EH (cell line): ENCODE data around the gene MADD.
A peak's percentile ranks its signal among the peaks of the same experiment; 100 is the strongest.

Experiments used
- DNase-seq: peaks from one replicate; pipeline ENCODE4 v3.0.0-alpha.2; 2015; ENCODE audit warnings: low read depth

MADD gene

DNA sequence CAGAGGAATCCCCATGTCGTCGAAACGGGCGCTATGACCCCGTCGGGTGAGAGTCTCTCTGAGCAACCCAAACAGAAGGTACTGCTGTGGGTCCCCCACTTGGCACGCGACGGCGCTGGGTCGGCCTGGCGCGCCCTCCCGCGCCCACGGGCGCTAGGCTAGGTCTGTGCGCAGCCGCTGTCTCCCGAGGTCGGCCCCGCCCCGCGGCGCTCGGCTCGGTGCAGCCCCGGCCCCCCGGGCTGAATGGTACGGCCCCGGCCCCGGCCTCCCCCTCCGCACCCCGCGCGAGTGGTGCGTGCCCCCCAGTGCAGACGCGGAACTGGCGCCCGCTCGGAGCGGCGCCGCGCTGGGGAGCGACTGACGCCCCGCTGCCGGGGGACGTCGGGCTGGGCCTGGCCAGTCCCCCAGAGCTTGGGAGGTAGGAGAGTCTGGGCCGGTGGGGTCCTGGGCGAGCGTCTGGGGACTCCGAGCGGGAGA, at the start of gene MADD:
TSS of gene MADD (plus strand) at position 305 of the 477 bp plus-strand sequence.
- DNase-seq: peak; percentile 83

GRCh38 chr11:47220401-47220821, 49.5 kb upstream of the MADD start:
- DNase-seq: peak; percentile 80

- DNase-seq: peak; percentile 20
These were observed 47.2 kb upstream of the MADD start for GRCh38 chr11:47222696-47223095.

DNA sequence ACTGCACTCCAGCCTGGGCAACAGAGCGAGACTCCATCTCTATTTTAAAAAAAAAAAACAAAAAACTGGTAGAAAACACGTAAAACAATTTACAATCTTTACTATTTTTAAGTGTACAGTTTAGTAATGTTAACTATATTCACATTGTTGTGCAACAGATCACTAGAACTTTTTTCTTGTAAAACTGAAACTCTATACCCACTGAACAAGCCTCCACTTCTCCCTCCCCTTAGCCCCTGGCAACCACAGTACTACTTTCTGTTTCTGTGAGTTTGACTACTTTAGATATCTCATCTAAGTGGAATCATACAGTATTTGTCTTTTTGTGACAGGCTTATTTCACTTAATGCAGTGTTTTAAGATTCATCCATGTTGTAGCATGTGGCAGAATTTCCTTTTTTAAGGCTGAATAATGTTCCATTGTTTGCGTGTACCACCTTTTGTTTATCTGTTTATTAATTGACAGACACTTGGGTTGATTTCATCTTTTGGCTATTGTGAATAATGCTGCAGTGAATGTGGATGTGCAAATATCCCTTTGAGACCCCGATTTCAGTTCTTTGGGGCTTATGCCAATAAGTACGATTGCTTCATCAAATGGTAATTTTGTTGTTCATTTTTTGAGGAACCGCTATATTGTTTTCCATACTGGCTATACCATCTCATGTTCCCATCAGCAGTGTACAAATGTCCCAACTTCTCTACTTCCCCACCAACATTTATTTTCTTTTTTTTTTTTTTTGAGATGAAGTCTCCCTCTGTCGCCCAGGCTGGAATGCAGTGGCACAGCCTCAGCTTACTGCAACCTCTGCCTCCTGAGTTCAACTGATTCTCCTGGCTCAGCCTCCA, 44.2 kb upstream of the MADD start:
- DNase-seq: peak; percentile 44

DNA sequence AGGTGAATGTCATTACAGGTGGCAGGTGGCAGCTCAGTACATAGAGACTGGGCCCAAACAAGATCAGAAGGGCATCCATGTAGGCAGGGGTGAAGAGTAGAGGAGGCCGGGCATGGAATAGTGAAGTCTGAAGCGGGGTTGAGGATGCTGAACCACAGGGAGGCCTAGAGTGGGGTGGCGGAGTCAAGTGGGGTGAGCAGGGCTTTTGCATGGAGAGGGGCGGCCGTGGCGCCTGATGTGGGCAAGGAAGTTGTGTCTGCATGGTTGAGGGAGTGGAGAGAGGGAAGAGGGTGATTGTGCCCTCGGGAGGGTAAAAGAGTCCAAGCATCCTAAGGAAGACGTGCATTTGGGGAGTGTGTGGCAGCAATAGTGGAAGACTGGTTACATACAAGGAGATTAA, 40.8 kb upstream of the MADD start:
- DNase-seq: no peak

GRCh38 chr11:47233051-47233450, 36.9 kb upstream of the MADD start:
- no peak for DNase-seq

GRCh38 chr11:47233989-47234668, 35.8 kb upstream of the MADD start:
- peak; percentile 90 for DNase-seq

GRCh38 chr11:47234669-47235100, 35.2 kb upstream of the MADD start:
- no peak for DNase-seq

DNA sequence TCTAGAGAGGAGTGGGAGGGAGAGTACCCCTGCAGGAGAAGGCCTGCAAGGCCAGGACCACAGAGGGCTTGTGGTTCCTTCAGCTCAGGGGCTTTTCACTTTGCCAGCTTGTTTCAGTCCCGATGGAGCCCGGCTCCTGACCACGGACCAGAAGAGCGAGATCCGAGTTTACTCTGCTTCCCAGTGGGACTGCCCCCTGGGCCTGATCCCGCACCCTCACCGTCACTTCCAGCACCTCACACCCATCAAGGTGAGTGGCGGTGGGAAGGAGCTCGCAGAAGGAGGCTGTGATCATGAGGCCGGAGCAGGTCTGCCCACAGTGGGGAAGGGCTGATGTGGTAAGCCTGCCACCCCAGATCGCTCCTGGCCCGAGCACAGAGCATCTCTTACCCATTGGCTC, 34.8 kb upstream of the MADD start:
- no peak for DNase-seq

- DNase-seq: peak; percentile 50
These were observed 33.5 kb upstream of the MADD start for GRCh38 chr11:47236482-47236881.

- no peak for DNase-seq
These were observed 30.1 kb upstream of the MADD start for GRCh38 chr11:47239852-47240251.

DNA sequence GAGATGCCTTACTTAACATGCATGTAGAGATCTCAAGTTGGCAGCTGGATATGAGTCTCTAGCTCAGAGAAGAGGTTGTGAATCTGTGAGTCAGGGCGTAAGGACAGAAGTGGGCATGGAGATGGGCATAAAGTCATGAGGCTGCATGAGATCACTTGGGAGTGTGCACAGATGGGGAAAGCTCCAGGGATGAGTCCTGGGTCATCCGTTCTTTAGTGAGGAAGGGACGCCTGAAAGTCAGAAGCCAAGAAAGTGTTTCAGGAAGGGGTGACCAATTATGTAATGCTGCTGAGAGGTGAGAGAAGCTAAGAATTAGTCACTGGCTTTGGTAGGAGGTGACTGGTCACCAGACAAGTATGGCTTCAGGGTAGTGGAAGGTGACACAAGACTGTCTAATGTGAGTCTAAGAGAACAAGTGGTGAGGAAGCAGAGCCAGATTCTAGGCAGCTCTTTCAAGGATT, 28.1 kb upstream of the MADD start:
- DNase-seq: peak; percentile 45

DNA sequence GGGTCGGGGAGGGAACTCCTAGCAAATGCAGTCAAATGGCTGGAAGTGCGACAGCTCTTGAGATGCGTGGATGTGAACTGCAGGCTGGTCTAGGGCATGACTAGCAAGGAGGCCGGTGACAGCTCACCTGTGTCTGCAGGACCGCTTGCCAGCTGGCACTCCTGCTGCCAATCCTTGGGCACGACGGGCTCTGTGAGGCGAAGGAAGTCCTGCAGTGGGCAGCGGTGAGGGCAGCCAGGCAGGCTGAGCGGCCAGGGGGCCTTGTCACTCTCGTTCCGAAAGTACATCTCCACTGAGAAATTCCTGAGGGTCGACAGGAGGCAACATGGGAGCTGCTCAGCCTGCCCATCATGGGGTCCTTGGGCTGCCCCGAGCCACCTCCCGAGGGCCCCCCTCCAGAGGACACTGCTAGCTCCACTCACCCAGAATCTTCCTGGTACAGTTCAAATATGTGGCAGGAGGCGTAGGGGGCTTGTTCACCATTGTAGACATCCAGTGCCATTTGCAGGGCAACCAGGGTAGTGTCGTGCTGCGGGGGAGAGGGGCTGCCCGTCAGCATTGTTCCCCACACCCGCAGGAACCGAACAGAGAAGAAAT, 27.2 kb upstream of the MADD start:
- DNase-seq: no peak

- no peak for DNase-seq
These were observed 26.5 kb upstream of the MADD start for GRCh38 chr11:47243454-47243853.

DNA sequence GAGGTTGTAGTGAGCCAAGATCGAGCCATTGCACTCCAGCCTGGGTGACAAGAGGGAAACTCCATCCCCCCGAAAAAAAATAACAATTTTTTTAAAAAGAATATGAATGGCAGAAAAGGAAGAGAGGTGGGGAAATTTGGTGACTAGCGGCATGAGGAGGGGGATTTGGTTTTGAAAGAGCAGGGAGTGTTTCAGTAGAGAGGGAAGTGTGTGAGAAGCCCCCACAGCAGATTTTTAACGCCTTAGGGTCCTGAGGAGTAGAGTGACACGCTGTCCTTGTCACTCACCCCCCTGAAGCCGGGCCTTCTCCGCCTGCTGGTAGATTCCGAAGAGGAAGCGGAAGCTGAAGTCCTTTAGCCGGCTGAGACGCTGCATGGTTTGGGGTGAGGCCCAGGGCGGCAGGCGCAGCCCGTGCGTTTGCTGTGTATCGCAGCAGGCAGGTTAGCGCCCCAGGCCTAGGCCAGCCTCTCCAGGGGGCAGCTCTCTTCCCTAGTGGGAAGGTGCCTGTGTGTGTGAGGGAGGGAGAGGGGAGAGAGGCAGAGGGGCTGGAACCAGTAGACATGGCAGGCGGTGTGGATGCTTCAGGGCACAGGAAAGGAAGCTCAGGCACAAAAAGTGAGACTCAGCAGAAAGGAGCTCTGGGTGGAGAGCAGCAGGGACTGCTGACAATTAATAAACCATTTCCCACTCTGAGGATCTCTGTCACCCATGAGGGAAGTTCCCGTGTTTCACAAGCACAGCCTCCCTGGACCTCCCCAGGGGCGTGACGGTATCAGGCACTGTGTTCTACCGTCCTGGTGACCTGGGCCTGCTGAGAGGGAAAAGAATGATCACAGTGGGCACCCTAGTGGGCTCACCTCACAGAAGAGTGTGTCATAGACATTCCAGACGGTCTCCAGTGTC, 25.2 kb upstream of the MADD start:
- DNase-seq: no peak

GRCh38 chr11:47245611-47246357, 24.1 kb upstream of the MADD start:
- no peak for DNase-seq

DNA sequence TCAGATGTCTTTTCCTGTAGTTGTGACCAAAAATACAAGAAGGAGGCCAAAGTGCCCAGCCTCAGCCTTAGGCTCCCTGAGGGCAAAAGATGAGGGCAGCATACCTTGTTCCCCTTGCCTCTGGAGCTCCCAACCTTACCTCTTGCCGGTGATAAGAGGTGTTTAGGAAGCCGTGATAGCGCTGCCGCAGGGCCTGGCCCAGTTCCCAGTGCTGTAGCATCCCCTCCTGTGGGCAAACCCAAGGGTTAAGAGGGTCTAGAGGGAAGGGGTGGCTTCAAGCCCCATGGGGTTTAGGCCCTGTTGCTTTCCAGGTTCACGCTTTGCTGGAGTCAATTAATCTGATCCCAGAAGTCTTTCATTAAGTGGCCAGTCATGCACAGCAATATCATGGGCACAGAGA, 22.4 kb upstream of the MADD start:
- no peak for DNase-seq

GRCh38 chr11:47248304-47248663, 21.6 kb upstream of the MADD start:
- DNase-seq: peak; percentile 50

- peak; percentile 86 for DNase-seq
These were observed 21.1 kb upstream of the MADD start, which contains the start of gene ACP2 for GRCh38 chr11:47248664-47249377. Gene ACP2, minus strand, starts transcription at chr11:47248814. Its CDS starts 25 bp downstream, at chr11:47248789.

DNA sequence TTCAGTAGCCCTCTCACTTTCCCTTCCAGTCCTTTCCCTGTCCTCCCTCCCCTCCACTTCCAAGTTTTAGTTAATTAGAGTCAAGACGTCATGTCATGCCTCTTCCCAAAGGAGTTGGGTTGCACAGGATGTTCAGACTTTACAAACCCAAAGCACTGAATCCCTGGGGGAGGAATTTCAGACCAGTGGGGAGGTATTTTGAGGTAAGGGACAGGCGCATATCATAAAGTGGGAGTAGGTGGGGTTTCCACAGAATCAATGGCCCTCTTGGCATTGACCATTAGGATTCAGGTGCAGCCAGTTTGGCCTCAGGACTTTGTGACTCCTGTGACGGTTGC, 20.6 kb upstream of the MADD start:
- no peak for DNase-seq
